Nucleus accumbens (tissue), 56 donors: ENCODE data around the gene CLDN20.
"Not testable (repeated sequence)": the region's sequence is repeated elsewhere in the genome, so short reads cannot be mapped to it uniquely, and the experiment has no call there.

Experiments
- DNase-seq, 56 donors: peaks; one replicate each; lab custom pipeline; 2025; lab: John Stamatoyannopoulos, UW

The CLDN20 gene

DNA sequence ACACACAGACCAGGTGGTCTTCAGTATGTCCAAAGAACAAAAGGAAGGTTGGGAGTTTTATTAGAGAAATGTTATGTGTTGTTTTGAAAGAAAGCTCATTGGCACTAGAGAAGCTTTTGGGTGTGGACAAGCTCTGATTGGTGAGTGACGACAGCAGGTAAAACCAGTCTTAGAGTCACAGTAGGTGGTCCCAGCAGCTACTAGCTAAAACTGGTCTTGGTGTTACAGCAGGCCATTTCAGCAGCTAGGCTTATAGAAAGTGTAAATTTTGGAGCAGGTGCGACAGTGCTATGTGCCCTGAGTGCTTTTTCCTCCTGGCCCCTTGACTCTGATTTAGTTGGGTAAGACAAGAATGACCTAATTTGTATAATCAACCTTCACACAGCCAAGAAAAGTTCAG lies 3.6 kb downstream of the CLDN20 start:
- DNase-seq: no peak

DNA sequence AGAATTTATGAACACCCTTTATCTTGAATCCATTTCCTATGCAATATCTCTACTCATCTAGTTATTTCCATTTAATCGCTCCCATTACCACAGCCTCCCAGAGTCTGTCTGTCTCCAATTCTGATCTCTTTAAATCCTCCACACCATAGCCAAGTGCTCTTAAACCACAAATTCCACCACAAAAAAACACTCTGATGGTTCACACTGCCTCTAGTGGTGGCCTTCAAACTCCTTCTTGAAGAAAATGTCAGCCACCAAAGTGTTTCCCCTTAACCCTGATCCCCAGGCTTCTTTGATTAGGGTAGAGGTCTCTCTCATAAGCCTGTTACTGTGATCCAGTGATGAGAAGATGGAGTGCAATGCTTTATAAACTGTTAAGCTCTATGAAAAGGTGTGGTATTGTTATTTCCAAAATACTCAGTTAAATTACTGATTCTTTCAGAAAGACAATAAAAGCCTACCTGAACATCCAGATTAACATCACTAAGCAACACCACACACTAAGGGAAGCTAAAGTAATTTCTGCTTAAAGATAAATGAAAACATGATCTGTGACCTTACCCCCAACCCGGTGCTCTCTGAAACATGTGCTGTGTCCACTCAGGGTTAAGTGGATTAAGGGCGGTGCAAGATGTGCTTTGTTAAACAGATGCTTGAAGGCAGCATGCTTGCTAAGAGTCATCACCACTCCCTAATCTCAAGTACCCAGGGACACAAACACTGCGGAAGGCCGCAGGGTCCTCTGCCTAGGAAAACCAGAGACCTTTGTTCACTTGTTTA lies 4.5 kb downstream of the CLDN20 start:
- DNase-seq: not testable (repeated sequence)

DNA sequence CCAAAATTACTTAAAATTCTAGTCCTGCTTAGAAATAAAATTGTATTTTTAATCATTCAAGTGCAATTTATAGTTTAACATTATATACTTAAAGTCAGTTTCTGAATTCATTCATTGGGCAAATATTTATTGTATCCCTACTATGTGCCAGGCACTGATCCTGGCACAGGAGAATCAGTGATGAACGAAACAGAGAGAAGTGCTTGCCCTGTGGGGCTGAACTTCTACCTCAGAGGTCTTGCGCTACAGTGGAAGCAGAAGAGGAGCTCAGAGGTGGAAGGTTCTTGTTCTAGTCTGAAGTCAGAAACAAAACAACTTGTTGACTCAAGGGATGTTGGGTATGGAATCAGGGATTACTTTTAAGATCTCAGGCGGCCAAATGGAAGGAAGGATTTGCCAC lies 6.0 kb downstream of the CLDN20 start:
- no peak for DNase-seq

DNA sequence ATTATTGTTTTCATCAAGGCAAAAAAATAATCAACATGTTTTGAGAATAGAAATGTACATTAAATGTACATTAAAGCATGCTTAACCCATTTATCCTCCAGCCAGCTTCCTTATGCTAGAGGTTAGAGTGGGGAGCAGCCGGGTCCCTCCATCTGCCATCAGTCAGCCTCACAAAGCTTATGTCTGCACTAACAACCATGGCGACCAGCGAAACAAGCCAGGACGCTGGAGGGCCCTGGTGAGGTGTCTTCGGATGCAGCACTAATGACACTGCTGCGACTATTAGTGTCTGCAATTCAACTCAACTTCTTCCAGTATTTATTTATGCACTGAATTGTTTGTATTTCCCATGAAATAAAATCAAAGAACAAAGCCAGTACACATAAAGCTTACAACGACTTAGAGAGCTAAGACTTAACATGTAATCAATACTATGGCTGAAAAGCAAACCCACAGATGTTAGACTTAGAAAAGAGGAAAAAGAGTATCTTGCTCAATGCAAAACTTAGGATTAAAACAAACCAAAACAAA lies 6.8 kb downstream of the CLDN20 start:
- DNase-seq: peak in 5 of 56 donors; percentile 23 to 45 (median 31)

DNA sequence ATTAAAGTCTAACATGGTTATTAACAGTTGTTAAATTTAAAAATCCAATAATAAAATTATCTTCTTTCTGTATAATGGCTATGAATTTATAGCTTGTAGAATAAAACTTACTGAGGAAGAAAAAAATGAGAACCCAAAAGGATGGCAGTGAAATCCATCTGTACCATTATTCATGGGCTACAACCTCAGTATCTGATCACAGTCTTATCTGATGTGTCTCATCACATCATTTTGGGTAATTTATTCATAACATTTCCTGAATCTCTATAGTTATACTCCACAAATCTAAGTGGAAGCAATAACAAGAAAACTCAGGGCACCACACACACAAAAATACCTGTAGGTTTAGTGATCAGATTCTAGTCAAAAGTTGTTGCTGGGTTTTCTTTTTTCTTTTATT lies 7.3 kb downstream of the CLDN20 start:
- DNase-seq: no peak

DNA sequence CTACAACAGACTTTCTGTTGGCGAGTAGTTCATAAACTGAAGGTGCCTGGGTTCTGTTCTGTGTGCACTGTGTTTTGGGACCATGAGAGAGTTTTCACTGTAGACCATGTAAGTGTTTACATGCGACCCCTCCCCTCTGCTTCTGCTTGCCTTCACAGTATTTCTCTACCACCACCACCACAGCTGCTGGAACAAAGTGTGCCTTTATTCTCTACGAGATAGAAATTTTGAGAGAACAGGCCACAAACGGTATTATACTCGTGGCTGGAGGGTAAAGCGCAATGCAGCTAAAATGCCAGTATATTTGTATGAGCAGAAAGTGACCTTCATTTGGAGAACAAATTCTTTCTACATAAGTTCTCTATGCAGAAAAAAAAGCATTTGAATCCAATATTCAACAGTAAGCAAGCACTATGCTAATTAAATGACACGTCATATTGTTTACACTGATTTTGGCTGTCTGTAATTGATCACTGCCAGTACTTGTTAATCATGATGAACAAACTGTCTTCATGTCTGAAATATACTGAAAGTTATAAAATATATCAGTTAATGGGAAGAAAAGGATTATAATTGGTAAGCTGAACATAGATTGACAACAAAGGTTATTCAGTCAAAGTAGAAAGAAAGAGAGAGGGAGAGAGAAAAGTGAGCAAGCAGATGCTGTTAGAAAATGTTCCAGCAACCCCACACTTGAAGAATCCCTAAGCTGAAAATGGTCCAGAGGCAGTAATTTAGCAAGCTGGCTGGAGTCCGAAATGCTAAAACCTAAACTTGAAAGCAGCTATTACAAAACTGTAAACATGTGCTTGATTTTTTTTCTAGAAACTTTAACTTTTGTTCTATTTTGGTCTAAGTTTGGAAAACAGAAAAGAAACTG lies 8.8 kb downstream of the CLDN20 start:
- peak in 10 of 56 donors; percentile 13 to 50 (median 25) for DNase-seq

DNA sequence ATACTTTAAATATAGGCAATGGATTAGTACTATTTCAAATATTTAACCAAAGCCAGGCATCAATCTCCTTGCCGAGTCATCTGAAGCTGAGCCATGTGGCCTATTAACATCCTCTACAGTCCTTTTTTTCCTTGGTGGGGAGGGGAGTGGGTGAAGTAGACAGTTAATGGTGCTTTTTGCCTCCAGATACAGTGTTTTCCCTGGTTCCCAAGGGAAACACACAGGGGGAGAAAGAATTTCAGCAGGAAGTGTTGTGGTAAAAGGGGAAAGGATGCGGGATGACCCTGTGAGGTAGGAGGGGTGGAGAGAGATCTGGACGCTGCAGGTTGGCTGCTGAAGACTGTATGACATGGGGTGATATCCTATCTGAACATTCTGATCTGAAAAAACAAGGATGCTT lies 9.6 kb downstream of the CLDN20 start:
- DNase-seq: peak in 4 of 56 donors; percentile 16 to 41 (median 23)

DNA sequence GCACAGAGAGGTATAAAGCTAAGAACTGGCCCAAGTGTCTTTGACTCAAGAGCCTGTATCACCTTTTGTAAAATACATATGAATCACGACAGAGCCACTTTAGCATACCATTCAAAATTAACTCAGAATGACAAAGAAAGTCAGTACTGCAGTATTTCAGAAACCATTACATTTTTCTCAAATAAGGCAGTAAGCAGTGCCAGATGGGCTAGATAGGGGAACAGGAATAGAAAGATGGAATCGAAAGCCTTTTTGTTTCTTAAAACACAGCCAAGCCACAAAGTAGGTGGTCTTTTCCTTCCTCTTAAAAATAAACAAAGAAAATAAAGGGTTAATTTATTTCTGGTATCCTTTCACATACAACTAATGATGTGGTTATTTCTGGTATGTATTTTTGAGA lies 10.3 kb downstream of the CLDN20 start:
- DNase-seq: no peak

DNA sequence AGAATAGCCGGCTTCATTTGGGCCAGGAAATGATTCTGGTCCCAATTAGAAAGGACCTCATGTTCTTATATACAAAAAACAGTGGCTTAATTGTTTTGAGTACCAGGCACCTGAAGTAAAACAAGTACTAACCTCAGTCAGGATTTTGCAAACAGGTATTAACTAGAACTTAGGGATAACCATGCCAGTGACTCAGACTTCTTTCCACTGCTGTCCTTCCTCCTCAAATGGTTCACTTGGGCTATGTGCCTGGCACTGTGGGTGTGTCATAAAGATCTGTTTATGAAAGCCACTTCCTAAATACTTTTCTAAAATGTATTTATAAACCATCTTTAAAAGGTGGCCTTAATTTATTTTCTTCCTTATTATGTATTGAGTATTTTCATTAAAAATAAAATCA lies 10.7 kb downstream of the CLDN20 start:
- no peak for DNase-seq

DNA sequence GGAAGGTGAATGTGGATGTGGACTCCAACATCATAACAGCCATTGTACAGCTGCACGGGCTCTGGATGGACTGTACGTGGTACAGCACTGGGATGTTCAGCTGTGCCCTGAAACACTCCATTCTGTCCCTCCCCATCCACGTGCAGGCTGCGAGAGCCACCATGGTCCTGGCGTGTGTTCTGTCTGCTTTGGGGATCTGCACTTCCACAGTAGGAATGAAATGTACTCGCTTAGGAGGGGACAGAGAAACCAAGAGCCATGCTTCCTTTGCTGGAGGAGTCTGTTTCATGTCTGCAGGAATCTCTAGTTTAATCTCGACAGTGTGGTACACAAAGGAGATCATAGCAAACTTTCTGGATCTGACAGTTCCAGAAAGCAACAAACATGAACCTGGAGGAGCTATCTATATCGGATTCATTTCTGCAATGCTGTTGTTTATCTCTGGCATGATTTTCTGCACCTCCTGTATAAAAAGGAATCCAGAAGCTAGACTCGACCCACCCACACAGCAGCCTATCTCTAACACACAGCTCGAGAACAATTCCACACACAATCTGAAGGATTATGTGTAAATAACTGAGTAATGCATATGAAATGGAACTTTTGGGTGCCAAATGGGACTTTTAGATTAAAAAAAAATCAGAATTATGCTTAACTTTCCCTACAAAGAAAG lies 12.1 kb downstream of the CLDN20 start:
- DNase-seq: peak in 20 of 56 donors; percentile 16 to 69 (median 30)

DNA sequence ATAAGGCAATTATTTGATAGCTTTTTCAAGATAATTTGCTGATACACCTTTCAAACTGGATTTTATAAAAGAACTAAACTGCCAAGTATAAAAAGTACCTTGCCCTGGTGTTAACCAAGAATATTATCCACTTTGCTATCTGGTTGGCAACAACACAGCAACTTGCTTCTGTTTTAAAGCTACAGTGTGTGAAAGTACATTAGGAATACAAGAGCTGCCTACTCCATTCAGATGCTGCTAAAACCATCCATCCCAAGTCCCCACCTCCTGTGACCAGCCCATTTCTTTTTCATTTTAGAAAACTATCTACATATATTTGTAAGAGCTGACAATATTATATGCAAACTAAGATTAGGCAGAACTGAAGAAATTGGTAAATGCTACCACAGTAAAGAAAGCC lies 12.8 kb downstream of the CLDN20 start:
- no peak for DNase-seq

DNA sequence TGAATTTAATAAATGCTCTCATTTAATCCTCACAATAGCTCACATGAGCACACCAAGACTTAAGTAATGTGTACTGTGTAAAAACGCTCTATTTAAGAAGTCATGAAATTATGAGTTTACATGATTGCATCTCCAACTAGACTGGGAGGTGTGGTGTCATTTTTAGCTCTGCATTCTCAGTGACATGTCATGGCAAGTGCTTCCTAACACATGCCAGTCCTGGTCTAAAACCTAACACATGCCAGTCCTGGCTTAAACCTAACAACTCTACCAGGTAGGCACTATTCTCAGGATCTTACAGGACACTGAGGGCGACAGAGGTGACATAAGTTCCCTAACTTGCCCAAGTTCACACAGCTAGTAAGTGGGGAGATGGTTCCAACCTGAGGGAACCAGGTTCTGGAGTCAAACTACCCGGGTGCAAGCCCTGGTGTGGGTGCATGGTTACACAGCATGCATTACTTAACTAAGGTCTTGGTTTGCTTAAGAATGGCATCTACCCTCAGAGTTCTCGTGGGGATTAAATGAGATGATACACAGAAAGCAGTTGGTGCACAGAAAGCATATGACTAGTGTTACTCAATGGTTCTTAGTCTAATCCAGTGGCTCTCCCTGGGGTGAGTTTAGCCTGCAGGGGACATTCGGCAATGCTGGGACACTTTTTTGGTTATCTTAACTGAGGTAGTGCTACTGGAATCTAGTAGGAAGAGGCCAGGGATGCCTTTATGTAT lies 14.7 kb downstream of the CLDN20 start:
- no peak for DNase-seq

DNA sequence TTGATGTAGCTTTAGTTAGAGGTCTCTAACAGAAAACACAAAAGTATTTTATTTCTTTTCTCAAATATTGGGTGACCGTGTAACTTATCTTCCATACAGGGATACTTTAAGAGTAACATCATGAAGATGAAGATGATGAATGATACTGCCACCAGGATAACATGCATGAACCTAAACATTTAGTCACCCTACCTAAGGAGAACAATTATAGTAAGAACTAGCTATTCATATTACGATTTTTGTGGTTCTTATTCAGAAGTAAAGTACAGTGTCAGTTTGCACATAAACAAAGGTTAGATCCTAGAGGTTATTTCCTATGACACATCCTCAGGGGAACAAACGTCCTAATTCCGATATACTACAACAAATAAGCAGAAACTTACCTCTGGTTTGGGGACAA lies 21.0 kb downstream of the CLDN20 start:
- DNase-seq: no peak

DNA sequence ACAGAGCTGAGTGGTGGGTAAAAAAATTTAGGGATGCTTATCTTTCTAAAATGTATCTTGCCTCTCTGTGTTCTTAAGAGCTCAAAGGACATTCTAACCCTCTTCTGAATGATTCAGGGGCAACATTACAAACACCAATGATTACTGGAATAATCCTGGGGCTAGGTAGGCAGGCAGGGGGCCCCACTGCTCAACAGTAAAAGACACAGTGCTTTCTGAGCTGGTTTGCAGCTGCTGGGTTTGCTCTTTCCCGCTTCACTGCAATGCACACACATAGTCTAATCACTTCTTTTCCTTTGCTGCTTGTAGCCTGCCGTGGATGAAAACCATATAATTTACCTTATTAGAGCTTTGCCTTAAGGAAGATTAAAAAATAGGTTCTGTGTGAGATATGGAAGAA lies 23.9 kb downstream of the CLDN20 start:
- DNase-seq: no peak

DNA sequence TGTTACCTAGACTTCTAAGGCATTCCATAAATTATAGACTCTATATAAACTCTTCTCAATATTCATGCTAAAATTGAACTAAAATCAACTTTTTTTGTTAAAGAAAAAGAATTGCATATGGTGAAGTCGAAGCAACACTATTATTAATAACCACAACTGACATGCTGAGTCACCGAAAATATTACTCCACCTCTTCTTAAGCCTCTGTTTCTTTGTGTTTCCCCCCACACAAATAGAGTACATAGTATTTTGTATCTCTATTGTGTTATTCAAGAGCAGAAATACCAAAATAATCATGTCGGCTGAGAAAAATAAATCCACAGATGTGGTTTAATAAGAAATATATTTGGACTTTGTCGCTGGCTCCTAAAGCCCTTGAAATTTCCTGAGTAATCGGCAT lies 26.7 kb downstream of the CLDN20 start:
- DNase-seq: no peak

DNA sequence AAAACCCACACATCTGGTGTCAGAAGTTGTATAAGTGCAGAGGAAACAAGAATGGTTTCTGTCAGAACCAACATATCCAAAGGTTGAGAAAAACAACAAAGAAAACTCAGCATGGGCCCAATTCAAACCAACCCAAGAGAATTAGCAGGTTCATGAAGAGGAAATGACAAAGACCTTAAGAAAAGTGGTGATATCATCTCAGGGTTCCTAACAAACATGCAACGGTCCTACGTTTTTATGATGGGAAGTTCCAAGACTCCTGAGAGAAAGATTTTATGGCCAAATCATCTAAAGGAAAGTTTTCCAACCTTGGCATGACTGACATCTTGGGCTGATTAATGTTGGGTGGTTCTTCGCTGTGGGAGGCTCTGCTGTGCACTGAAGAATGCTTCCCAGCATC lies 27.5 kb downstream of the CLDN20 start:
- no peak for DNase-seq

DNA sequence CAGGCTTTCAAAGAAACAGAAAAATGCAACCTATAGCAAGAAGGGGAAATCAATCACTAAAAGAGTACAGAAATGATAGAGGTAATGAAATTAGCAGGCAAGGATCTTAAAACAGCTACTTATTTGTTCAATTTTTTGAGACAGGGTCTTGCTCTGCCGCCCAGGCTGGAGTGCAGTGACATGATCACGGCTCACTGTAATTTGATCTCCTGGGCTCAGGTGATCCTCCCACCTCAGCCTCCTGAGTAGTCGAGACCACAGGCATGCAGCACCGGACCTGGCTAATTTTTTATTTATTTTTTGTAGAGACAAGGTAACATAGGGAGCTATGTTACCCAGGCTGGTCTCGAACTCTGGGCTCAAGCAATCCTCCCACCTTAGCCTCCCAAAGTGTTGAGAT lies 28.9 kb downstream of the CLDN20 start:
- DNase-seq: no peak

DNA sequence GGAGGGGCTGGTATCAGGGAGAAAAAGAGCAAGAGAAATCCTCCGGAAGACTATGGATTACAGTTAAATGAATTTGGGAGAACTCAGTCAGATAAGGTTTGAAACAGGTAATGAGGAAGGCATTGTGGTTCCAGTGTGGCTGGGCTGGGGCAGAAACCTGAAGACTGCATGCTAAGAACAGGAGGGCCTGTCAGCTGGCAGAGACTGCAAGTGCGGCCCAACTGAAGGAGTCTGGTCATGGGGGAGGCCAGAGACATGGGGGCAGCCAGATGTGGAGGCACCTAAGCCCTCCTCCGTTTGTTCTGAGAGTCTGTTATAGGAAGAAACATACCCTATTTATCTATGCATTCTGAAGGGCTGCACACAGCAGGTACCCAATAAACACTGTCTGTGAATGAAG lies 33.9 kb downstream of the CLDN20 start:
- DNase-seq: no peak

DNA sequence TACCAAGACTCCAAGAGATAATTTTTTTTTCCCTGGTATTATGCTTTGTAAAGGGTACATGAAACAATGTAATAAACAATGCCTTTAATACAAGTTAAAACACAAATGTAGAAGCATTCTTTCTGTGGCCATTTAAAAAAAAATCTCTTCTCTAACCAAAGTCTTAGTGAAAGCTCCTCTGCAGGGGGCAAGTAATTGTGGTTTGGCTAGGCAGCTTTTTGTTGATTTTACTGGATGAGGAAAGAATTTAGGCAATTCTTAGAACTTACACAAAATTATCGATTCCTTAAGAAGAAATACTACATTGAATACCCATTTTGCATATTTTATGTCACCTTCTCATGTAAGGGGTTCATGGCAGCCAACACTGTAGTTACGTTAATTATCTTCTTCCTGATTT lies 38.1 kb downstream of the CLDN20 start:
- no peak for DNase-seq

DNA sequence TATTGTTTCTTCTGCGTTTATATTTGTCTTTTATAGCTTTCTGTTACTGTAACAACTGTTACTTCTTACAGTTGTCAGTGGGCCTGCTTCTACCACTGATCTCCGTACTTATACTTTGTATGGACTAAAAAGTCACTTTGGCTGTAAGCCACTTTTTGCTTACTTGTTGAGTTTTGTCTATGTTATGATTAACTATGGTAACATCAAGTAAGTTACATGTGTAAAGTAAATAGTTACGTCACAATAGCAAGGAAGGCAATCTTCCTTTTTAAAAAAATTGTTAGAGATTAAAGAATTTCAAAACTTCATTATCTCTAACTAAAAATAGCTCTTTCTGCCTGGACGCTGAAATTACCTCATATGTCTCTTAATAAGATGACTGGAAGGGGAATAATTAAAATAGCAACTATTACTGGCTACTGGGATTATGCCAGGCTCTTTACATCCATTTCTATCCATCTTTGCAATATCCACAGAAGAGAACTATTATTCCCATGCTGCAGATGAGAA lies 39.6 kb downstream of the CLDN20 start:
- DNase-seq: no peak
